GM18907 (cell line): ENCODE measurements around the gene LAMA3.
"Not testable (repeated sequence)": the region's sequence is repeated elsewhere in the genome, so short reads cannot be mapped to it uniquely, and the experiment has no call there.

Experiments used
- ATAC-seq: cut with Tn5 transposase; IDR thresholded peaks from one replicate; pipeline ENCODE4 v1.9.1; 2021; ENCODE audit warnings: mild to moderate bottlenecking, moderate library complexity; ENCODE audit not compliant: unreplicated experiment

LAMA3 gene

DNA sequence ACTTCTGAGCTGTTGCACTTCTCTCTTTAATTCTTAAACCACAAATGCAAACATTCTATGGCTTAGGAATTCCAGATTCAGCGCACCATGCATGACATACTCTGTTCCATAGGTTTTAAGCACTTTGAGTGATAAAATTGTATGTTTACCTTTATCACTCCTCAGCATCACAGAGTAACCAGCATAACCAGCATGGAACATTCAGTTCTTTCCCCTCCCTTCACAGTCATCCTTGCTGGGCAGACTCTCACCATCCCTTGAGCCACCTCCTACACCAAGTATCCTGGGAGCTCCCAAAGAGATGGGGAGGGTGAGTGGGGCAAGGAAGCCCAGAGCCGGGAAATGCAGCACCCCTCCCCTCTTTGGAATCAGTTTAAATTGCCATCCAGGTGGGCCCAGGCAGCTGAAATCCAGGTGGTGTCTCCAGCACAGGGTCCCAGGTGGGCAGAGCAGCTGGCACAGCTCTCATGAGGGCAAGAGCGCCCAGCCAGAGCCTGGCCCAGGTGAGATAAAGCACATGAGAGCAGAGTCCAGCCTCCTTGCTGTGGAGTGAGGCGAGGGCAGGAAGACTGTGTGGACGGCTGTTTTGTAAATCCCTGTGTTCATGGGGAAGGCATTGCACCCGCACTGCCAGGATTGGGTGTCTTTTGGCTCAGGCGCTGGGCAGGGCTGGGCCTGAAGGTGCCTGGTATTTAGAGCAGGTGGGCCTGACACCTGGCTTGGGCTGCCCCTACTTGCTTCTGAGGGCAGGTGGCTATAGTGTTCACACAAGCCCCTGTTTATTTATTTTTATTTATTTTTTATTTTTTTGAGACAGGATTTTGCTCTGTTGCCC, 36.8 kb downstream of the LAMA3 start:
- ATAC-seq: no peak

DNA sequence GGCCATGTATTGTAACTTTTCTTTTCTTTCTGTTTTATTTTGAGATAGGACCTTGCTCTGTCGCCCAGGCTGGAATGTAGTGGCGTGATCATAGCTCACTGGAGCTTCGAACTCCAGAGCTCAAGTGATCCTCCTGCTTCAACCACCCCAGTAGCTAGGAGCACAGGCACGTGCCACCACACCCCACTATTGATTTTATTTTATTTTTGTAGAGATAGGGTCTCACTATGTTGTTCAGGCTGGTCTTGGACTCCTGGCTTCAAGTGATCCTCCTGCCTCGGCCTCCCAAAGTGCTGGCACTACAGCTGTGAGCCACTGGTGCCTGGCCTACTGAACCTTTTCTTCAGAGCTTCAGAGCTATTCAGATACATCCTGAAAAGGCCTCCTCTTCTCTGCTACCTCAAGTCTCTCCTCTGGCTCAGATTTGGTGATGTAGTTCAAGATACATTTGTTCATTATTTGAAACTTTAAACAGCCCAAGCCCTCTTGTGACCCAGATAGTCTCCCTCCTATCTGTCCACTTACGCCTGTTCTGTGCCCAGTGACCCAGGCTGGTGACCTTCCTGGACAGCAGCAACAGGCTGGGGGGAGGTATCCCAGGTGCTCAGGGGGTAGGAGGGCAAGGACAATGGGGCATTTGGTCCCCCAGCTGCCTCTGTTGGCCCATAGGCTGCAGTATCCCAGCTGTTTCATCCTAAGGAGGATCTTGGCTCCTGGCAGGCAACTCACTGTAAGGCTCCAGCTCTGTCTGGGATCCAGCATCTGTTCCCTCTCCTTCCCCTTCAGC, 38.6 kb downstream of the LAMA3 start:
- ATAC-seq: no peak

DNA sequence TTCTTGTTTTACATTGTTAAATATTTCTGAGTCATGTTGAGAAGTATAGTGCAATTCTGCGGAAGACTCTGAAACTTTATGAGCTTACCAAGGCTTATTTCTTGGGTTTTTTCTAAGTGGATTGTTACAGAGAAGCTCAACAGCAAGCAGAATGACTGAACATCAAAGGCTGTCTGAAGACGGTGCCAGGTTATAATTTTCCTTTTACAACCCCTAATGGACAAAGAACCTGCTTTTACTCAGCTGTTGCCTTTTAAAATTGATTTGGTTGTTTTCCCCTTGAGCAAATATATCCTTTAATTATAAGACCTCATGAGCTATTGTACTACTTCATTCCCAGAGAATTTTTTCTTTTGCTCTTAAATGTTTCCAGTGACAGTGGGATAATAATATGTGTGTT, 41.6 kb downstream of the LAMA3 start:
- no peak for ATAC-seq

DNA sequence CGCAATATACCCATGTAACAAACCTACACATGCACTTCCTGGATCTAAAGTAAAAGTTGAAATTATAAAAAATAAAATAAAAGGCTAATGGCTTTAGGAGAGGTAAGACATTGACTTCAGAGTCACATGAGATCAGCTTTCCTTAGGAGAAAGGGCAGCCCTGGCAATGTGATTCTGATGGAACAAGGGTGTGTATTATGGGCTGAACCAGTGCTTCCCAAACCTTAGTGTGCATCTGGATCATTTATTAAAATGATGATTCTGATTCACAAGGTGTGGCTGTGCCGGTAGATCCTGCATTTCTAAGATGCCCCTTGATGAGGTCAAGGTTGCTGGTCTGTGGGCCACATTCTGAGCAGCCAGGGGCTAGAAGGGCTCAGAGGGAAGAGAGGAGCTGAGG, 42.6 kb downstream of the LAMA3 start:
- ATAC-seq: no peak

DNA sequence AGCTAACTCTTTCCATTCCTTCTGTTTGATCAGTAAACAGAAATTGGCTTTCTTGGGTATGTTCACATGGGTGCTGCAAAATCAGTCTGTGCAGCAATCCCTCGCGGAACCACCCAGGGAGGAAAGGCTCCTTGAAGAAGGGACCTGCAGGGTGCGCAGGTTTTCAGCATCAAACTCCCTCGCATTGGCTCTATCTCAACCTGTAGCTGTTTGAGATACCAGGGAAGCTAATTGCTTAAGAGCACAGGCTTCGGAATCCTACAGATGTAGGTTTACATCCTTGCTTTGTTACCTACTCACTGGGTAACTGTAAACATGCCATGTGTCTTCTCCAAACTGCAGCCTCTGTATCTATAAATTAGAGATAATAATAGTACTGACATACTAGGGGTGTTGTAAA, 43.2 kb downstream of the LAMA3 start:
- no peak for ATAC-seq

DNA sequence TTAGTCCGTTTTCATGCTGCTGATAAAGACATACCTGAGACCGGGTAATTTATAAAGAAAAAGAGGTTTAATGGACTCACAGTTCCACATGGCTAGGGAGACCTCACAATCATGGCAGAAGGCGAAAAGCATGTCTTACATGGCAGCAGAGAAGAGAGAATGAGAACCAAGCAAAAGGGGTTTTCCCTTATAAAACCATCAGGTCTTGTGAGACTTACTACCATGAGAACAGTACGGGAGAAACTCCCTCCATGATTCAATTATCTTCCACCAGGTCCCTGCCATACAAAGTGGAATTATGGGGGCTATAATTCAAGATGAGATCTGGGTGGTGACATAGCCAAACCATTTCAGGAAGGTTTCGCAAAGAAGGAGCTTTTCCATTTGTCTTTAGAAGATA, 44.0 kb downstream of the LAMA3 start:
- ATAC-seq: not testable (repeated sequence)

DNA sequence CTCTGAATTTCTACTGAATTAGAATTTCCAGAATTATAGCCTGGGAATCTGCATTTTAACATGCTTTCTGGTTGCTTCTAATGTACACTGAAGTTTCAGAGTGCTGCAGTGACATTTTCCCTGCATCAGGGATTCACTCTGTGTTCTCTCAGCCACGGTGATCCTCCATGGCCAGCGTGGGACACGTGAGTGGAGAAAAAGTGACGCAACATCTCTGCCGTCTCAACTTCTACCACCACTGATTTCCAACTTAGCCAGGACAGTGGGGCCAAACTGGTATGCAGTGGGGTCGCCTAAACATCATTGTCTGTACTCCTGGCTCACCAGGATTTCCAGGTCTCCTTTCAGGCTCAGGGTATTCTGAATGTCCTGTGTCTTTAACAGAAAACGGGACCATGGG, 44.6 kb downstream of the LAMA3 start:
- ATAC-seq: no peak

DNA sequence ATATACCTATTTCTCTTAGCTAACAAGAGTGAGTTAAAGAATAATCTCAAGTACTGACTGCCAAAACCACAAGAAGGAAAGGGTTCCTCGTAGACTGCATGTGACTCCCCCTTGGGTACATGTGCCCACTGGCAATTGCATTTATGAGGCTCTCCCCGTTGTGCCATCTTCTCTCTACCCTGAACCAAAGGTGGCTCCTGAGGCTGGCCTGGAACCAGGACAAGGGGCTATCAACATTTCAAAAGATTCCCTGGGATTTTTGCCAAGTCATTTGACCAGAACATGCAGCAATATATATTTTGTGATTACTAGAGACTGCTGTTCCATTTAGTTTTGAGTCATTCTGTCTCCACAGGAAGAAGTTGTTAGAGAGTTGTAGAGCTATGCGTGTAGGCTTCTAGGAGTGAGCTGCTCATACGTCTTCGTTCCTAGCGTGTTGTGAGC, 45.8 kb downstream of the LAMA3 start:
- ATAC-seq: peak; percentile 80

DNA sequence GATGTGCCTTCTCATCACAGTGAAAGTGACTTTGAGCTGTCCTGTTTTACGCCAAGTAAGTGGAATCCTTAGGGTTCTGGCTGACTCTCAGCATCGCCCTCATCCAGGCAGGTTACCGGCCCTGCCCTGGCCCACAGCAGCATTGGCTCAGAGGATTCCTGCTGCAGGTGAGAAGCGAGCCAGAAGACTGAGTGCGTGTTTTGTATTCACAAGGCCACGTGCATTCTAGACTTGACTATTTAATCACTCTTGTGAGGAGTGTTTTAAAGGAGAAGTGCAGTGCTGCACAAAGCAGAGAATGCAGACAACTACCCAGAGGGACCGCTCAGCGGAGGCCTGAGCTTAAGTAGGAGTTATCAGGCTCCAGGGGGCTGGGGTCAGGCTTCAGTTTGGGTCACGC, 48.3 kb downstream of the LAMA3 start:
- no peak for ATAC-seq

DNA sequence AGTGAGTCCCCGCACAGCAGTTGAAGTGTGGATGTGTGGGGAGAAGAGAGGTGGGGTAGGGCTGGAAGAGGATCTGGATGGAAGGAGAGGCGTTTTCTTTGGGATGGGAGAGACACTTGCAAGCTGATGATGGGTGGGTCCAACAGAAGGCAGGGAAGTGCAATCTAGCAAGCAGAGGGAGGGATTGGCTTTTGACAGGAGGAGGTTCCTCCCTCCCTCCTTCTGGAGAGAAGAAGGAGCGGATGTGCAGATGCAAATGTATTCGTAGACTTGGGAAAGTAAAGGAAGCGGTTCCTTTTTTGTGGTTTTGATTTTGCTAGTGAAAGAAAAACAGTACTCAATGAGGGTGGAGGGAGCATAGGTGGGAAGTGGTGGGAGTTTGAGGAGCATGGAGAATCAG, 48.9 kb downstream of the LAMA3 start:
- no peak for ATAC-seq

DNA sequence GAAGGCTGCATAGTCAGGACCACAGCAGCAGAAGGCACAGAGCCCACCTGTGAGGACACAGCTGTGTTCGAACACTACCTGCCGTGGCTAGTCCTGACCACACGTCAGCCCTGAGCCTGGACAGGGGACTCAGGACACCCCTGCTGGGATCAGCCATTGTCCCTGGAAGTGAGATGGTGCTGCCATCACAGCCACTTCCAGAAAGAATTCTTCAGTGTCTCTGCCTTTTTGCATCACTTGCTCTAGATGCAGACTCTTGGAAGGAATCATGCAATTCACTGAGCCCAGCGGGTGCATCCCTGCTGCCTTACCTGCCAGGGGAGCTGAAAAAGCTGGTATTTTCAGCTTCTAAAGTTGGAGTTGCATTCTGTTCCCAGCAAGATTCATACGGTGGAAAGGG, 49.3 kb downstream of the LAMA3 start:
- no peak for ATAC-seq

DNA sequence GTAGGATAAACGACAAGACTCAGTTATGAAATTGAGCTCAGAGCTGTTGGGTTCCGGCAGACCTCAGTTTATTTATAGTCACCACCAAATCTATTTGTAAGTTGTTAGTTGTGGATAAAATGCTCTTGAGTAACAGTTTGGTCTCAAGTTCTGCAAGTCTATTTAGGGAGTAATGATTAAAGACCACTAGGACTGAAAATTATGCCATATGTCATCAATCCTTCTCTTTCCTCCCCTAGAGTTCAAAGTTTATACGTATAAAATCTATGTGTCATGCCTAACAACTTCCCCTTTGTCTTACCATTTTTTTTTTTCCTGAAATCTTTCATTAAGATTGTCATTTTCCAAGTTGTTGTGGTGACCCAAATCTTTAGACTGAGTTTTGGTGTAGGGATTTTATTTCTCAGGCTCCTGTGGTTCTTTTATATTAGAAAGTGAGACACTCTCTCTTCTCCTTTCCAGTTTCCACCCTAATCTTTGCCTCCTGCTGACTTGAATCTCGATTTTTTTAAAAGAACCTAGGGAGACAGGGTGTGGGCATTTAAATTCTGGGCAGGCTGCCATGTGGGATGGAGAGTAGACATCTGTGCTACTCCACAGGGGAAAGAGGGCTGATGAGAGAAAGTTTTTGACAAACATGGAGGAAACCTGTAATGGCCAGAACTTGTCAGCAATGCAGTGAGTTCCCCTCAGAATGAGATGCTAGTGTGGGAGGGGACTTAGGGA, 51.0 kb downstream of the LAMA3 start:
- ATAC-seq: no peak

DNA sequence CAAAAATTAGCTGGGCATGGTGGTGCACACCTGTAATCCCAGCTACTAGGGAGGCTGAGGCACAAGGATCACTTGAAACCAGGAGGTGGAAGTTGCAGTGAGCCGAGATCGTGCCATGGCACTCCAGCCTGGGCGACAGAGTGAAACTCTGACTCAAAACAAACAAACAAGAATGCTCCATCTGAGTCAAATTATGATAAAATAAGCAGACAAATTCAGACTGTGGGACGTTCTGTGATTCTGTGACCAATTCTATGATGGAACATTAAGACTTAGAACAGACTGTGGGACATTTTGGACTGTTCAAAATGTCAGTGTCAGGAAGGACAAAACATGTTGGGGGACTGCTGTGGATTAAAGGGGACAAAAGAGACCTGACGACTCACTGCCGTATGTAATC, 52.7 kb downstream of the LAMA3 start:
- not testable (repeated sequence) for ATAC-seq

DNA sequence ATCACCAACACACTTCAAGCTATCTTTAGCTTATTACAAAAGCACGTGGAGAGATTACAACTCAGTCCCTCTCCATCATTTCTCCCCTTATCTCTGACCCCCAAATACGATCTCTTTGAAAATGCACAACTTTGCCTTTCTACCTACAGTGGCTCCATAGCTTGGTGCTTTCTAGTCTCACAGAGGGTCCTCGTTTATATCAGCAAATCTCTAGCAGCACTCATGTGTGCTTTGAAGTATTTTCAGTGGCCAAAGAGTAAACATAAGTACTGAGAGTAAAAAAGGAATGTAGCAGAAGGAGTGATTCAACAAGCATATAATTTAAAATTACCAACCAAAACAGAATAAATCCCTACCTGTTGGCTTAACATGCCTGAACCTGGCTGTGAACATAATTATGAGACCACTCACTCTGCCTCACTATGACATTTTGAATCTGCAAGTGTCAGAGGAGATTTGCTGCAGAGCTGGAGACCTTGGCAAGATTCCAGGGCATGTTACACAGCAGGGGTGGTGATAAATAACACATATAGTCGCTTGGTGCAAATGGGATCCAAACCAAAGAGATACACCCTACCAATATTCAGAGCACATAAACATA, 54.6 kb downstream of the LAMA3 start:
- ATAC-seq: no peak

DNA sequence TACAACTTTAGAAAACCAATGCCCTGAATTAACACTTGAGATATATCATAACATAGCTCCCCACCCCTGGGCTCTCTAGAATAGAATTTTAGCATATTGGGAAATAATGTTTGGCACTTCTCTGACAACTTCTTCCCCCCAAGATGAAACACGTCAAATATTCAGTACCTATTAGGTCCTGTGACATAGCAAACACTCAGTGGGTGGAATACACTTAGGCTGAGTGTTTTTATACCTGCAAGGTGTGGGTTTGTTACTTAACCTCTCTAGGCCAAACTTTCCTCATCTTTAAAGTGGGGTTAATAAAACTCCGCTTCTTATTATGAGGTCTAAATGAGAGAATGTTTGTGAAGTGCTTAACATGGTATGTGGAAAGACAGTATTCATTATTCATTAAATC, 56.1 kb downstream of the LAMA3 start:
- no peak for ATAC-seq

DNA sequence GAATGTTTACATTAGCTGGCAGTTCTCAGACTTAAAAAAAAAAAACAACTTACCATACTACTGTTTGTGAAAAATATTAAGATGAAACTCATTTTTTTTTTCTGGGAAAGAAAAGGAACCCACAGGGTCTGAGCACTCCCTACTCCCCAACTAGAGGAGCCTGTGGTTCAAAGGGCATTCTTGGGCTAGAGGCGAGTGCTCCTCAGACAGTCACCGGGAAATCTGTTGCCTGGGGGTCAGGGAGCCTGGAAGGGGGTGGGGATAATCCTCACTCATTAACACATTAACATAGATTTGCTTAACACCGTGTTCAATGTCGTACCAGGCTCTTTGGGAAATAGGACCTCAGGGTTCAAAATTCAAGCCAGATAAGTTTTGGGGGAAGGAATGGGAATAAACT, 57.6 kb downstream of the LAMA3 start:
- no peak for ATAC-seq

DNA sequence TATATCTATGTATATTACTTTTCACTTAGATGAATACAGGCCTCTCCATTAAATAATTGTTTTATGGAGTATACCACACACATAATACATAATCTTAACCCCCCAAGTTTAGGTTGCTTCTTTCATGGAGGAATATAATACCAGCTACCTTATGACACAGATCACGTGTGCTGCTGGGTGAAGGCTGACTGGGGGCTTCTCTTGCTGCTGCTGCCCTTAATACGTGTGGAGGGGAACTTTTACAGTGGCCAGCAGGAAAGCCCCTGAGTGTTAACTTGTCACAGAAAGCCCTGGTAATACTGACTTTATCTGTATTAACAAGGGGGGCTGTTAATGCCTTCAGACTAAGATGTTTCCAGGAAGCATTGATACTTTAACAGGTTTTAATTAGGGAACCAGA, 63.1 kb downstream of the LAMA3 start:
- no peak for ATAC-seq

DNA sequence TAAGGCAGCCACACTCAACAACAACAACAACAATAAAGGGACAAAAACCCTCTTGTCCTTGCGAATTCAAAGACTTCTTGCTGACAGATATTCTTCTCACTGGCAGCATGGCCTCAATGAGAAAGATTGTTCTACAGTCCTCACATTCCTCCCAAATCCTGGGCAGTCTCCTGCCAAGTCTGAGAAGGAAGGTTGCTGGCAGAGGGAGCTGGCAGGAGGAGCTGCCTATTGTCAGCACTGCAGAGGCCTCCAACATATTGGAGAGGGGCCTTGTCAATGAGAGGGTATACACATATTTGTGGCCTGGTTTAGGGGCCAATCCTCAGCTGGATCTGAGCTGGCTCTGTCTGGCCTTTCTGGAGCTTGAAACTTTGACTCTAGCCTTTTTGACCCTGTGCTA, 63.5 kb downstream of the LAMA3 start:
- ATAC-seq: no peak

DNA sequence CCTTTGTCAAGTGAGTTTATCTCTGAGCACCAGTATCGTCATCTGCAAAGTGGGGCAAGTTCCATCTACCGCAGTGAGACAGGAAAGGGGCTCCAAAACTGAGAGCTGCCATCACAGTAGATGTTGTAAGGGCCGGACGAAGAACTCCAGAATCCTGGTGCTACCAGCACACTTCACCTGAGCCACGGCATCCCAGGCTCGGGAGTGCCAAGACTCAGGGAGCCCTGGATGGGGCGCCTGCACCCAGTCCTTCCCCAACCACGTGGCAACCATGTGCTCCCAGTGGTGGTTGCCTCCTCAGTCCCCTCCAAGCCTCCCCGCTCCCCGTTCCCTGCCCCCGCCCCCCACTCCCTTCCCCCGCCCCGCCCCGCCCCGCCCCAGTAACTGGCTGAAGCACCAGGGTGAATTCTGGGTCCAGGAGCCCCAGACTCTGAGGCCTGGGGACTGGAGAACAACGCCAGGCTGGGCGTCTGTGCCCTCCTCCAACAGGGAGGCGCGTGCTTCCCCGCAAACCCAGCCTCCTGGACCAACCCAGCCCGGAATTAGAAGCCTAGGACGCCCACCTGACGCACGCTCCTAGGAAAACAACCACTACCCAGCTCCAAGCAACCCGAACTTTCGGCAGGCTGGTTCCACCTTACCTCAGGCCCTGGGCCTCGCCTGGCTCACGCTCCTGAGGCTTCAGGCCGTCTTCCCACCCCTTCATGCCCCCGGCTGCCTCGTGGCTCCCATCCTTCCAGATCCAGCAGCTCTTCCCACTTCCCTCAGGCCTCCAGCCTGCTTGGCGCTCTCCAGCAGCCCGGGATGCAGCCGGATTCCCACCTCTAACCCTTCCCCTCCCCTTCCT, 67.6 kb downstream of the LAMA3 start:
- ATAC-seq: no peak

DNA sequence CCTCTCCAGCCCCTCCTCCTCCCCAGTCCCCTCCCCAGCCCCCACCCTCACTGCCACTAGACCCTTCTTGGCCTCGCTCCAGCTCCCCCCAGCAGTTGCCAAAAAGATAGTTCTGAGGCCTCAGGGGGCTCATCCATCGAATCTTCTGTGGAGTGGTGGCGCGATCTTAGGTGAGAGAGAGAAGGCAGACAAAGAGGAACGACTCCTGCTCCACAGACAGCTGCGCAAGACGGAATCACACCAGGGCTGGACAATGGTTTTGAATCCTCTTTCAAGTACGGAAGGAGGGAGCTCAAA, 68.1 kb downstream of the LAMA3 start:
- ATAC-seq: no peak

DNA sequence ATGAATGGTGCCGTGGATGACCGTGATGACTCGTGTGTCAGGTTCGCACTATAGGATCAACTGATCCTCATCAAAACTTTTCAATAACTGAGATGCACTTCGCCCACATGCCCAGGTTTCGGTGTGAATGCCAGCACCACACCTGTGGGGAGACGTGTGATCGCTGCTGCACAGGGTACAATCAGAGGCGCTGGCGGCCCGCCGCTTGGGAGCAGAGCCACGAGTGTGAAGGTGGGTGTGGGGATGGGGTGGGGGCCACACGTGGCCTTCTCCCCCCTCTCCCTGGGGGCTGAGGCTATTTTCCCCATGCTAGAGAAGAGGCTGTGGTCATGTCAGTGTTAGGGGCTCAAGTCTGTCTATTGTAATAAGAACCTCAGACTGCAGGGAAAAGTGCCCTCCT, 69.0 kb downstream of the LAMA3 start:
- no peak for ATAC-seq
